Metanephros (tissue), 1 donor: ENCODE measurements around the gene HYAL2. TPM values are rescaled to one million over a fixed set of nuclear protein-coding genes. Genes with fewer than 3 reads are reported as not detected.

Experiments
- total RNA-seq: library from RNA; depleted of rRNA; stranded (reverse); fragments of >200 nt; gene quantifications from one replicate; pipeline ENCODE4 v1.2.3, GENCODE V29; 2014

The HYAL2 gene
- total RNA-seq, 1 donor from 2014 or later, result 128 TPM

Other genes with a start within 250 kb of the HYAL2 start
- gene RBM5, start 233.8 kb downstream of the HYAL2 start, total RNA-seq, result 261 TPM
- 42.8 TPM for gene SEMA3F, start 167.4 kb downstream of the HYAL2 start, total RNA-seq
- not detected for gene GNAT1, start 131.1 kb downstream of the HYAL2 start, total RNA-seq
- gene SLC38A3, start 117.5 kb downstream of the HYAL2 start, total RNA-seq, result 2.9 TPM
- 159 TPM for gene GNAI2, start 86.5 kb downstream of the HYAL2 start, total RNA-seq
- 70.1 TPM for gene SEMA3B, start 53.6 kb downstream of the HYAL2 start, total RNA-seq
- 3.2 TPM for gene LSMEM2, start 43.7 kb downstream of the HYAL2 start, total RNA-seq
- gene IFRD2, start 30.3 kb downstream of the HYAL2 start, total RNA-seq, result 31.7 TPM
- gene HYAL3, start 23.3 kb downstream of the HYAL2 start, total RNA-seq, result 3.7 TPM
- 4.8 TPM for gene NAA80, start 23.3 kb downstream of the HYAL2 start, total RNA-seq
- 6.3 TPM for gene HYAL1, start 19.2 kb downstream of the HYAL2 start, total RNA-seq
- gene TUSC2, start 5.5 kb upstream of the HYAL2 start, total RNA-seq, result 10.5 TPM
- gene RASSF1, start 18.1 kb upstream of the HYAL2 start, total RNA-seq, result 35.8 TPM
- gene ZMYND10, start 23.0 kb upstream of the HYAL2 start, total RNA-seq, result 3.9 TPM
- gene NPRL2, start 28.0 kb upstream of the HYAL2 start, total RNA-seq, result 27.5 TPM
- gene CYB561D2, start 28.1 kb upstream of the HYAL2 start, total RNA-seq, result 18.0 TPM
- gene TMEM115, start 36.8 kb upstream of the HYAL2 start, total RNA-seq, result 37.8 TPM
- gene CACNA2D2, start 180.9 kb upstream of the HYAL2 start, total RNA-seq, result 10.1 TPM
- 14.2 TPM for gene C3orf18, start 245.0 kb upstream of the HYAL2 start, total RNA-seq
- gene HEMK1, start 246.8 kb upstream of the HYAL2 start, total RNA-seq, result 16.1 TPM